SK-N-SH (cell line): ENCODE data around the gene CYS1. TPM values are rescaled to one million over a fixed set of nuclear protein-coding genes. Genes with fewer than 3 reads are reported as not detected.

Experiments used
- CTCF ChIA-PET: fragments of 300-600, 350-600 bp; formaldehyde crosslinking; extraction: SDS; loops from one replicate; lab custom pipeline; 2021; lab: Yijun Ruan, JAX
- POLR2A ChIA-PET: fragments of 350-600 bp; sonication (Branson Sonifier 250); formaldehyde crosslinking; extraction: SDS; loops from one replicate; lab custom pipeline; 2020; ENCODE audit warnings: antibody characterized with exemption, inconsistent platforms; lab: Yijun Ruan, JAX
- DNase-seq: peaks from one replicate; pipeline ENCODE4 v3.0.0; 2012
- H2AFZ ChIP-seq: fragments of 200-600 bp; sonication (generic); 2 replicates; pipeline ENCODE4 v1.8.1; 2016; ENCODE audit warnings: antibody characterized with exemption, mild to moderate bottlenecking, low read depth
- H3F3A ChIP-seq: fragments of 200-600 bp; sonication (generic); replicated peaks from 2 replicates; pipeline ENCODE3; 2016; ENCODE audit warnings: antibody characterized with exemption, mild to moderate bottlenecking; ENCODE audit not compliant: insufficient read depth
- H3K27ac ChIP-seq, 2 experiments: fragments of 200-500 bp in 1 of 2; fragments of 200-600 bp in 1 of 2; sonication (Bioruptor generic) in 1 of 2; sonication (generic), shearing (Covaris generic) in 1 of 2; 2 replicates each; pipeline versions ENCODE4 v1.5.1 to v1.6.1; 2014 to 2016; ENCODE audit warnings: low read depth in 2 of 2, inconsistent platforms in 1 of 2, low read length in 1 of 2, mild to moderate bottlenecking in 1 of 2, mixed read lengths in 1 of 2
- H3K27me3 ChIP-seq: fragments of 200-600 bp; sonication (generic), shearing (Covaris generic); 2 replicates; pipeline ENCODE4 v1.6.1; 2016; ENCODE audit warnings: mixed run types; ENCODE audit not compliant: insufficient read depth
- H3K36me3 ChIP-seq, 2 experiments: fragments of 200-500 bp in 1 of 2; fragments of 200-600 bp in 1 of 2; sonication (Bioruptor generic) in 1 of 2; sonication (generic) in 1 of 2; replicated peaks in 1 of 2; 2 replicates each; pipeline versions ENCODE3 to v1.5.1; 2014 to 2016; ENCODE audit warnings: low read length in 1 of 2, mild to moderate bottlenecking in 1 of 2; ENCODE audit not compliant: insufficient read depth in 2 of 2, control insufficient read depth in 1 of 2
- H3K4me1 ChIP-seq, 2 experiments: fragments of 200-500 bp in 1 of 2; fragments of 200-600 bp in 1 of 2; sonication (Bioruptor generic) in 1 of 2; sonication (generic), shearing (Covaris generic) in 1 of 2; 2 replicates each; pipeline versions ENCODE4 v1.5.1 to v1.6.1; 2014 to 2016; ENCODE audit warnings: low read depth in 1 of 2, low read length in 1 of 2, mixed run types in 1 of 2; ENCODE audit not compliant: insufficient read depth in 2 of 2, control insufficient read depth in 1 of 2
- H3K4me2 ChIP-seq: fragments of 200-600 bp; sonication (generic), shearing (Covaris generic); 2 replicates; pipeline ENCODE4 v1.6.1; 2017; ENCODE audit warnings: mixed run types
- H3K4me3 ChIP-seq, 2 experiments: fragments of 200-500 bp in 1 of 2; fragments of 200-600 bp in 1 of 2; sonication (Bioruptor generic) in 1 of 2; sonication (generic), shearing (Covaris generic) in 1 of 2; 2 replicates each; pipeline versions ENCODE4 v1.5.1 to v1.8.1; 2014 to 2016; ENCODE audit warnings: low read depth in 2 of 2, inconsistent platforms in 1 of 2, low read length in 1 of 2, mild to moderate bottlenecking in 1 of 2, mixed read lengths in 1 of 2, moderate library complexity in 1 of 2
- H3K79me2 ChIP-seq: fragments of 200-600 bp; sonication (generic); 2 replicates; pipeline ENCODE4 v1.8.1; 2017; ENCODE audit warnings: mild to moderate bottlenecking; ENCODE audit not compliant: insufficient read depth
- H3K9ac ChIP-seq: fragments of 200-600 bp; sonication (generic); 2 replicates; pipeline ENCODE4 v1.6.1; 2017; ENCODE audit warnings: mixed run types
- H3K9me2 ChIP-seq: fragments of 200-600 bp; sonication (generic); 2 replicates; pipeline ENCODE4 v1.6.1; 2017; ENCODE audit warnings: mixed run types
- H3K9me3 ChIP-seq: fragments of 200-600 bp; sonication (generic); 2 replicates; pipeline ENCODE4 v1.6.1; 2017; ENCODE audit warnings: mixed run types, mild to moderate bottlenecking, moderate library complexity
- H4K20me1 ChIP-seq: fragments of 200-600 bp; sonication (generic); 2 replicates; pipeline ENCODE4 v1.6.1; 2017; ENCODE audit warnings: mild to moderate bottlenecking, mixed run types; ENCODE audit not compliant: insufficient read depth
- CTCF ChIP-seq: fragments of 200-600 bp; sonication (generic); IDR thresholded peaks from 2 replicates; pipeline ENCODE4 v1.6.1; 2017; ENCODE audit warnings: antibody characterized with exemption, mild to moderate bottlenecking, moderate library complexity
- GATA2 ChIP-seq: sonication (generic); formaldehyde crosslinking; IDR thresholded peaks from 2 replicates; pipeline ENCODE4 v1.5.0; 2020; ENCODE audit warnings: mild to moderate bottlenecking, missing genetic modification reagents
- IRF3 ChIP-seq: fragments of 150-350 bp; IDR thresholded peaks from 2 replicates; pipeline ENCODE4 v1.6.1; 2016; ENCODE audit warnings: mild to moderate bottlenecking, low read depth, low read length
- MEF2A ChIP-seq: IDR thresholded peaks from 2 replicates; pipeline ENCODE4 v1.4.0; 2012; ENCODE audit warnings: low read depth, borderline replicate concordance
- PBX3 ChIP-seq: IDR thresholded peaks from 2 replicates; pipeline ENCODE4; 2012
- REST ChIP-seq: IDR thresholded peaks from 2 replicates; pipeline ENCODE4 v1.6.1; 2012; ENCODE audit warnings: mild to moderate bottlenecking, low read depth, low read length, moderate library complexity
- SMC3 ChIP-seq: IDR thresholded peaks from 2 replicates; pipeline ENCODE4 v1.6.1; 2012; ENCODE audit warnings: low read depth, low read length, improper control_type of control experiment
- TCF12 ChIP-seq: IDR thresholded peaks from 2 replicates; pipeline ENCODE4 v1.4.0; 2012
- TEAD4 ChIP-seq: IDR thresholded peaks from 2 replicates; pipeline ENCODE4 v1.4.0; 2012; ENCODE audit warnings: mild to moderate bottlenecking, borderline replicate concordance; ENCODE audit not compliant: insufficient read depth
- USF1 ChIP-seq: IDR thresholded peaks from 2 replicates; pipeline ENCODE4 v1.4.0; 2012; ENCODE audit warnings: low read depth, borderline replicate concordance
- WGBS: methylation state at CpG from one replicate; pipeline ENCODE4 v1.1.6; 2017; ENCODE audit warnings: low lambda C conversion rate; 5-methylcytosine and 5-hydroxymethylcytosine counted together
- polyA plus RNA-seq, 3 experiments: library from polyadenylated mRNA; depleted of rRNA; stranded (reverse); fragments of >200 nt; gene quantifications; 2 replicates each; pipeline ENCODE4 v1.2.3, GENCODE V29; 2012

CYS1 gene
- polyA plus RNA-seq, 1 of the 3 experiments (the other 2 are of a cell fraction): 1.2 TPM

- peaks cover 31% of the 10 kb centered on the region for H3K27me3 ChIP-seq
- TF ChIP-seq REST: 0 out of 2 replicates have a peak, but pooled peaks have one; percentile 15
- no peak for TF ChIP-seq GATA2 (CRISPR knock-in tag)
- no peak for TF ChIP-seq SMC3
- no peak for TF ChIP-seq MEF2A
- no peak for TF ChIP-seq TCF12
- no peaks in the 10 kb centered on the region for H3K9me2 ChIP-seq
- H3K4me2 ChIP-seq: 0 out of 2 replicates have a peak overlapping the region, but pooled peaks have one; percentile 32
- peaks cover 10% of the 10 kb centered on the region for H3F3A ChIP-seq
- H3K9me3 ChIP-seq: no peaks in the 10 kb centered on the region
- ChIA-PET CTCF (interaction anchor here (1.4 to 36.2 kb wide), 5 partner anchors 7 to 351 kb away, joined by 5 to 946 read pairs (median 10); partner anchors contain the start of gene CYS1), POLR2A (no interaction called here)
- no peak overlapping the region for H3K27ac ChIP-seq
- no peak overlapping the region for H2AFZ ChIP-seq
- H4K20me1 ChIP-seq: no peaks in the 10 kb centered on the region
- H3K4me1 ChIP-seq: no peaks in the 10 kb centered on the region; a peak in 1 of 4 replicates
- no peak overlapping the region for H3K9ac ChIP-seq
- no peaks in the 10 kb centered on the region for H3K79me2 ChIP-seq
- no peak overlapping the region for H3K4me3 ChIP-seq
- H3K36me3 ChIP-seq: no peaks in the 10 kb centered on the region
- WGBS: 80% methylated on average over 13 of the region's 13 CpGs
- DNase-seq: no peak
Observed at GRCh38 chr2:10083692-10084211, 3.5 kb upstream of the CYS1 start.

- Histone ChIP-seq H3K36me3 (no peaks in the 10 kb centered on the region), H3K79me2 (no peaks in the 10 kb centered on the region), H2AFZ (no peak overlapping the region), H3K4me1 (no peaks in the 10 kb centered on the region; a peak in 1 of 4 replicates), H3K4me3 (no peak overlapping the region), H3K9me2 (no peaks in the 10 kb centered on the region), H3K4me2 (peak overlapping the region; percentile 32; the same call in 1 of the 2 replicates), H3K9me3 (no peaks in the 10 kb centered on the region), H3K27me3 (peaks cover 36% of the 10 kb centered on the region), H3K9ac (no peak overlapping the region), H3K27ac (no peak overlapping the region), H4K20me1 (no peaks in the 10 kb centered on the region), H3F3A (peaks cover 10% of the 10 kb centered on the region)
- TF ChIP-seq TEAD4 (no peak), USF1 (peak; percentile 35; the same call in 1 of the 2 replicates), PBX3 (0 out of 2 replicates have a peak, but pooled peaks have one; percentile 28), TCF12 (peak; percentile 57), IRF3 (no peak), CTCF (no peak)
- no peak for DNase-seq
- POLR2A ChIA-PET: no interaction called here
- CTCF ChIA-PET: interaction anchor here (0.8 to 36.2 kb wide), 8 partner anchors 6 to 353 kb away, joined by 3 to 946 read pairs (median 7); partner anchors contain the start of gene CYS1
- 22% methylated on average over 5 of the region's 5 CpGs for WGBS
Observed at GRCh38 chr2:10083046-10083445, 2.8 kb upstream of the CYS1 start.
